CD4-positive, alpha-beta T cell treated with Interleukin-2 at 100 ng/mL for 4 hours (primary cell): ENCODE measurements around the gene DAGLA.

Experiments
- DNase-seq: peaks from one replicate; pipeline ENCODE4 v3.0.0-alpha.2; 2020; ENCODE audit warnings: low spot score

The DAGLA gene

DNA sequence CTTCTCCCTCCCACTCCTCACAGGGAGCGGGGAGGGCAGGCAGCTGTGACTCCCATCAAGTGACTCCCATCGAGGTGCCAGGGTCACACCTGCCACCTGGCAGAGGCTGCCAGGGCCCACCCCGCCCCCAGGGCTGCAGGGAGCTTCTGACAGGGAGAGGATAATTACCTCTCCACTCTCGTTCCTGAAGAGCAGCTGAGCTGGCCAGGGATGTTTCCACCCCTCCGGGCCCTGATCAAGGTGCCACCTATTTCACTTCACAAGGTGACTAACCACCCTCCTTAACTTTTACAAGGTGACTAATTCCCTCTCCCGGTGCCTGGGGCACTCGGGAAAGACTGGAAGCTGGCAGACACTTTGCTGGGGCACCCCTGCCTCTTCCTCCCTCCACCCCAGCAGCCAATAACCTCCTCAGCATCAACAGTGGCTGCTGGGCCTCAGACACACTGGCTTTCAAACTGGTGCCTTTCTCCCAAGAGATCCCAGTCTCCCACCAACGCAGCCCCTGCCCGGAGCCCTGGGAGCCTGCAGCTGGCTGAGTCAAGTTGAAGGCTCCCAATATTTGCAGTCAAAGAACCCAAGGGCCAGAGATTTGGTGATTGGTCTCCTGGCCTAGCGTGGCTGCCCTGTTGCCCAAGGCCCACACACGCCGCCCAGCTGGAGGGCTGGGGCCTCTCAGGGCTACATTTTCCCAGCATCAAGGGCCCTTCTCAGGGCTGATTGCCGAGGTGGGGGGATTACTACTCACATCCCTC, 50.2 kb downstream of the DAGLA start:
- DNase-seq: no peak

DNA sequence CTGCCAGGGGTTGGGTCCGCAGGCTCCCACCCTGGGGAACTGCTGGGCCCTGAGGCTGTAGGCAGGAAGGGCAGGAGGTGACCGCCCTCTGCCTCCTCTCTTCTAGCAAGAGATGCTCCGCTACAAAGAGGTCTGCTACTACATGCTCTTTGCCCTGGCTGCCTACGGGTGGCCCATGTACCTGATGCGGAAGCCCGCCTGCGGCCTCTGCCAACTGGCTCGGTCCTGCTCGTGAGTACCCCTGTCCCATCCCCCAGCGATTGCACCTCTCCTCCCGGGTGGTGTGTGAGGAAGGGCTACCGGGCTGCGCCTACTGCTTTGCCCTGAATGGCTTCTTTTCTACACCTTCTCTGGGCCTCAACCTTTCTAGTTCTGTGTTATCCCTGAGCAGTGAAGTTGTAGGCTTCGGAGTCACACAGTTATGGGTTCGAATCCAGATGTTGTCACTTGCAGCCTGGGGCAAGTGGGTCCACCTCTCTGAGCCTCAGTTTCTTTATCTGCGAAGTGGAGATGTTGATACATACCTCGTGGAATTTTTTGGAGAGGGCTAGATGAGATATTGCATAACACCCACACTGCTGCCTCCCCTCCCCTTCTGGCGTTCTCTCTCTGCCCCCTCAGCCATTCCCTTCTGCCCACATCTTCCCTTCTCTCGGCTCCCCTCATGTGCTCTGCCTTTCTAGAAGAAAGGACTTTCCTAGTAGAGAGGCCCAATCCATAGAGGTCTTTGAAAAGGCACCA, 51.2 kb downstream of the DAGLA start:
- DNase-seq: no peak

DNA sequence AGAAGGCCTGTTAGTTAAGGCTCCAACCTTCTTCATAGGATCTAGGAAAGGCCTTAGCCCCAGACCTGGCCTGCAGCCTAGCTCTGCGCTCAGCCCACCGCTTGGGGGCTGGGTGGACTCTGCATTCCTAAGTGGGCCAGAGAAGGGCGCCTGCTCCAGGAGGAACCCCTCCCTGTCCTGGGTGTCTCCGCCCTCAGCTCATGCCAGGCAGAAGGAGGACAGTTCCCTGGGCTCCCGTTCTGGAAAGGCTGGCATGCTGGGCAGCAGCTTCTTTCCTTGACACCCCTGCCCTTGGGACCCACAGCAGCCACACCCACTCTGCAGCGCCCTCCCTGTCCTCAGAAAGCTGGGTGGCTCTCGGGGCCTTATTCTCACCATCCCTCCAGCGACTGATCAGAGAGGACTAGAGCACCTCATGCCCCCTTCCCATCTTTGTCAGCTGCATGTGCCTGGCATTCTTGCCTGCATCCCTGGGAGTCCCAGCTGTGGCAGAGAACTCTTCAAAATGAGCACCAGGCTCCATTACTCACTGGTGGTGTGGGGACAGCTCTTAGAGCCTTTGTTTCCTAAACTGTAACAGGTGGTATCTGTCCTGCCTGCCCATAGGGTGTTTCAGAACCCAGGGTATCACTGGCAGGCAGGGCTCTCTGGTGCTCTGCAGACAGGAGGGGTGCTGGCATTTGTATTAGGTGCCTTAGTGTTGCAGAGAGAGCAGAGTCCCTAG, 51.9 kb downstream of the DAGLA start:
- DNase-seq: no peak

DNA sequence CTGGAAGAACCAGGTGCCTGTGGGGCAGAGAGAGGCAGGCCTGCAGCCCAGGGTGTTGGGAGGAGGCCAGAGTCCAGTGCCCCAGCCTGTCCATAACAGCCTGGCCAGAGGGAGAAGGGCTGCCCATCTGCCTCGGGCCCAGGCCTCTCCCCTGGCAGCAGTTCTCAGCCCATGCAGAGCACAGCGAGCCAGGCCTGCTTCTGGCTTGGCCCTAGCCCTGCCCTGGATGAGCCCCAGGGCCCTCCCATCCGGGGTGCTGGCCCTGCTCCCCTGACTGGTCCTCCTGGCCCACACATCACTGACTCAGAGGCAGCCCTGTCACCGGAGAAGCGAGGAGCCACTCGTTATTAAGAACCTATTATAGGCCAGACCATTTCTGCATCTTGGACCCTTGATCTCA, 52.5 kb downstream of the DAGLA start:
- DNase-seq: no peak

DNA sequence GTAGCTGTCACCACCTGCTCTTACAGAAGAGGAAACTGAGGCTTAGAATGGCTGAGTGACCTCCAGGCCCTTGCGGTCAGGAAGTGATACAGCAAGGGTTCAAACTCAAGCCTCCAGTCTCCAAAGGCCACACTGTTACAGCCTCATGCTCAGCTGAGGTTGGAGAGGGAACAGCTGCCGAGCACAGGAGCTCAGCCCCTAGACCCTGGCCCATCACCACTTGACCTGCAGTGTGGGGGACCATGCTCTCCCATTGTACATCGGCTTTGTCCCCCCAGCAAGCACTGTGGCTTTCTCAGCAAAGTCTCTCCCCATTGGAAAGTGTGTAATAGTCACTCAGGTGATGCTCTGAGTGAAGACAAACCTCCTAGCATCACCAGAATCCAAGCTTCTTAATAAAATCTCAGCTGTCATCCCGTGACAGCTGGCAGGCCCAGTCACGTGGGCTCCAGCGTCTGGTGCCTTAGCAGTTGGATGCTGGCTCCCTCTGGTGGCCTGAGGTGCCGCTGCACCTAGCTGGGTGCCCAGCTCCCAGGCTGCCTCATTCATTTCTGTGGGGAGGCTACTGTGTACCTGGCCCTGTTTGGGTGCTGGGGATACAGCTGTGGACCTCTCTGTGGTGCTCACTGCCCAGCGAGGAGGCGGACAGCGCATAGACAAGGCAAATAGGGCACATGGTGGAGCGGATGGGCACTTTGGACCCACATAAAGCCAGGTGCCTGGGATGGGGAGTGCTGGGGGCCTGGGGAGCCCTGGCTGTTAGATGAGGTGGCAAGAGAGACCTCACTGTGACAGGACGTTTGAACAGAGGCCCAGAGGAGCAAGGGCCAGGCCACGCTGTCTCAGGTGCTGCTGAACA, 53.2 kb downstream of the DAGLA start:
- DNase-seq: peak; percentile 87

DNA sequence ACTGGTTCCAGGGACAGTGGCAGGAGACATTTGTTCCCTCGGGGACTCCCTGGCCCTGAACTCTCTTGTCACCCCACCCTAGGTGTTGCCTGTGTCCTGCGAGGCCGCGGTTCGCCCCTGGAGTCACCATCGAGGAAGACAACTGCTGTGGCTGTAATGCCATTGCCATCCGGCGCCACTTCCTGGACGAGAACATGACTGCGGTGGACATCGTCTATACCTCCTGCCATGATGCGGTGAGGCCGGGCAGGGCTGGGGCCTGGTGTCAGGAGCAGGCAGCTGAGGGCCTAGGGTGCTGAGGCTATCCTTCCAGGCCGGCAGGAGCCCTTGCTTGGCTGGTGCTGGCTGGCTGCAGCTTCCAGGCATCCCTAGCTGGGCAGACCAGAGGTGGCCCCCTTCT, 54.6 kb downstream of the DAGLA start:
- DNase-seq: no peak

DNA sequence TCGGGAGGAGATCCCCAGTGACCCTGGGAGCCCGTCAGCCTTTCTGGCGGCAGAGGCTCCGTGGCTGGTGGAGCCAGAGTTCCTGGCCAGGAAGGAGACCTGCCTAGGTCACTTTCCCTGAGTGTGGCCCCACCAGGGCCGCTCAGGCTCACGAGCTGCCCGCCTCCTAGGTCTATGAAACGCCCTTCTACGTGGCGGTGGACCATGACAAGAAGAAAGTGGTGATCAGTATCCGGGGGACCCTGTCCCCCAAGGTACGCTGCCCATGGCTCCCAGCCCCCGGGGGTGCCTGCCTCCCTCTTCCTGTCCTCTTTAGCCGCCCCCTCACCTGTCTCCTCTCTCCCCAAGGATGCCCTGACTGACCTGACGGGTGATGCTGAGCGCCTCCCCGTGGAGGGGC, 55.2 kb downstream of the DAGLA start:
- no peak for DNase-seq

DNA sequence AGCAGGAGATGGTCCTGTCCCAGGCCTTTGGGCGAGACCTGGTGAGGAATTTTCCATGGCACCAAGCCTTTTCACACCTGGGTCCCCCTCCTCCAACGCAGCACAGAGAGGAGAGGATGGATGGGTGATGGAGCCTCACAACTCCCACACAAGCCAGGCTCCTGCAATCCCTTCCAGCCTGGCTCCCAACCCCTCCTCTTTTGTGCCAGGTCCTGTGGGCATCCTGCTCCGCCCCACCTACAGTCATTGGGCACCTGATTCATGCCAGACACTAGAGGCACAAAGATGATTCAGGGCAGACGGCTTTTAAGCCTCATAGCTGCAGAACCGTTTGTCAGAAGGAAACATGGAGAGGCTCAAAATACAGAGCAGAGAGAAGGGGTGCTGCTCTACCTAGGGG, 56.1 kb downstream of the DAGLA start:
- DNase-seq: no peak

DNA sequence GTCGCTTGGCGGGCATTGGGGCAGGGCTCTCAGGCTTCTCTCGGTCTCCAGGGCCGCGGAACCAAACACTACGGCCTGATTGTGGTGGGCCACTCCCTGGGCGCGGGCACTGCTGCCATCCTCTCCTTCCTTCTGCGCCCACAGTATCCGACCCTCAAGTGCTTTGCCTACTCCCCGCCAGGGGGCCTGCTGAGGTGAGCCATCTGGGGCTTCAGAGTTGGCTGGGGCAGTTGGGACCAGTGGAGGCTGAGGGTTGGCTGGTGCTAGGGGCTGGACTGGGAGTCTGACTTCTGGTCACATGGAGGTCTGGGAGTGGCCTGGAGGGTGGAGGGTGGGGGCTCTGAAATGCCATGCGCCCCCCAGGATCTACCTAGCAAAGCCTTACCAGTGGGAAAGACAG, 56.9 kb downstream of the DAGLA start:
- DNase-seq: no peak

DNA sequence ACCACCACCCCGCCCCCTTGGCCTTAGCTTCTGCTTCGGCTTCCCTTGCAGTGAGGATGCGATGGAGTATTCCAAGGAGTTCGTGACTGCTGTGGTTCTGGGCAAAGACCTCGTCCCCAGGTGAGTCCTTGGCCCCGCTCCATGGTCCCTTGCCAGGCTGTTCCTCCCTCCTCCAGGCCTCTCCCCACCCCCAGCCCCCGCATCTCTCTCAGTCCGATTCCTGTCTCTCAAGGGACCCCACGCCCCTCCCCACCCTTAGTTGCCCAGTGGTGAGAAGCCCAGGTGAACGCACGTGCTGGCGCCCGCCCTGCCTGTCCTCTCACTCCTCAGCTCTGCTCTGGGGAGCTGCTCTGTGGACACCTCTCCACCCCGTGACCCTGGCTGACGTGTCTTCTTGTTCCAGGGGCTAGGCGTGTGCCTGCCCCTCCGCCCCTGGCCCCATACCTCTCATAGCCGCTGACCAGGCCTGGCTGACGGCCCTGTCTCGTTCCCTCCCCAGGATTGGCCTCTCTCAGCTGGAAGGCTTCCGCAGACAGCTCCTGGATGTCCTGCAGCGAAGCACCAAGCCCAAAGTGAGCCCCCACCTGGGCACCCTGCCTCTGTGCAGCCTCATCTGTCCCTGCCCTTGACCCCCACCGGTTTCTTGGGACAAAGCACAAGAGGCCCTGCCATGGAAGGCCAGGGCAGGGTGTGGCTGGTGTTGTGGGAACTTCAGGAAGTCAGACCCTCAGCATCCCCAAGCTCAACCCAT, 57.6 kb downstream of the DAGLA start:
- no peak for DNase-seq

DNA sequence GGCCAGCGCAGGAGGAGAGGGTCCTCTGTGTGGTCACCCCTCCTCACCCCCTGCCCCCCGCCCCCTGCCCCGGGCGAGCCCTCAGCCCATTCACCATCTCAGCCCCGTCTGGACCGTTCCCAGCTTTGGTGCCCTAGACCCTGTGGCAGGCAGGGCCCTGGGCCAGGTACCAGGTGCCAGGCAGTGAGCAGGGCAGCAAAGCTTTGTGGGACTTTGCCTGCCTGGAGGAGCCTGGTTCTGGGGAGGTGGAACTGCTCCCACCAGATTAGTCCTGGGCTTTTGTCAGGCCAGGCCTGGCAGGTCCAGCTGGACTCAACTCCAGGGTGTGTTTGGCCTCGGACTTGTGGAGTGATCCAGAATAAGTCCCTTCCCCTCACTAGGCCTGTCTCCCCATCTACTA, 58.6 kb downstream of the DAGLA start:
- DNase-seq: no peak

DNA sequence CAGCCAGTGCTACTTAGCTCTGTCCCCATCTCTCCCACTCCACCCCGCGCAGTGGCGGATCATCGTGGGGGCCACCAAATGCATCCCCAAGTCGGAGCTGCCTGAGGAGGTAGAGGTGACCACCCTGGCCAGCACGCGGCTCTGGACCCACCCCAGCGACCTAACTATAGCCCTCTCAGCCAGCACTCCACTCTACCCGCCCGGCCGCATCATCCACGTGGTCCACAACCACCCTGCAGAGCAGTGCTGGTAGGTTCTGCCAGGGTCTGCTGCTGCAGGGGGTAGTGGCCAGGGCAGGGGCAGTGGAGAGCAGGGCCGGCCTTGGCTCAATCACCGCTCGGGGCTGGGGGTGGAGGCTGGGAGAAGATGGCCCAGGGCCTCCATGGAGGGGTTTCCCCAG, 59.2 kb downstream of the DAGLA start:
- DNase-seq: no peak

DNA sequence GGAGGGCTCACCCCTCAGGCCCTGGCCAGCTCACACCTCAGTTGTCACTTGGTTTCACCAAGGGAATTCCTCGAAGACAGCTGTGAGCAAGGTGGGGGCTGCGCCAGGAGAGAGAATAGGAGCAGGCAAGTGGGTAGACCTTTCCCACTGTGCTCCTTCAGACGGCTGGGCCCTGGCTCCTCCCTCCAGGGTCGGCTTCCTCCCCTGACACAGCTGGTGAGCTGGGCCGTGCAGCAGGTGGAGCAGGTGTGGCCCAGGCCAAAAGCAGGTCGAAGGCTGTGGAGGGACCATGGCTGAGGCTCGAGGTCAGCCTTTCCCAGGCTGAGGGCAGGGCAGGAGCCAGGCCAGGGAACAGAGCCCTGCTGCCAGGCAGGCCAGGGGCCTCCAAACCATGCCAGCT, 59.8 kb downstream of the DAGLA start:
- no peak for DNase-seq

DNA sequence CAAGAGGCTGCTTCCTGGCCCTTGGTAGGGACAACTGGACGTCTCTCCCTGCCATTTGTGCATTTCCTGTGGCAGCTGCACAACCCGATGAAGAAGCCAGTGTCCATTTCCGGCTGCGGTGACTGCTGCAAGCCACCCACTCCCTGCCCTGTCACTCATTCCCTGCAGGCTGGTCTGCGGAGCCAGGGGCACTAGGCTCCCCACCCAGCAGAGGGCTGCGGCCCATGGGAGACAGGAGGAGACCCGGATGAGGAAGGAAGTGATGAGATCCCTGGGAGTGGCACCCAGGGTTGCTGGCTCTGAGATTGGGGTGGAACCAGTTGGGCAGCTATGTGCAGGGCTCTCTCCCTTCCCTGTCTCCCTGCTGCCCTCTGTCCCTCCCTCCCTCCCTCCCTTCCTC, 62.2 kb downstream of the DAGLA start:
- no peak for DNase-seq

DNA sequence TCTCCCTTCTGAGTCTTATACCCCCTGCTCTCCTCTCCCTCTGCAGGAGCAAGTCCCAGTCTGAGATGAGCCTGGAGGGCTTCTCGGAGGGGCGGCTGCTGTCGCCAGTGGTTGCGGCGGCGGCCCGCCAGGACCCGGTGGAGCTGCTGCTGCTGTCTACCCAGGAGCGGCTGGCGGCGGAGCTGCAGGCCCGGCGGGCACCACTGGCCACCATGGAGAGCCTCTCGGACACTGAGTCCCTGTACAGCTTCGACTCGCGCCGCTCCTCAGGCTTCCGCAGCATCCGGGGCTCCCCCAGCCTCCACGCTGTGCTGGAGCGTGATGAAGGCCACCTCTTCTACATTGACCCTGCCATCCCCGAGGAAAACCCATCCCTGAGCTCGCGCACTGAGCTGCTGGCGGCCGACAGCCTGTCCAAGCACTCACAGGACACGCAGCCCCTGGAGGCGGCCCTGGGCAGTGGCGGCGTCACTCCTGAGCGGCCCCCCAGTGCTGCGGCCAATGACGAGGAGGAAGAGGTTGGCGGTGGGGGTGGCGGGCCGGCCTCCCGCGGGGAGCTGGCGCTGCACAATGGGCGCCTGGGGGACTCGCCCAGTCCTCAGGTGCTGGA, 63.4 kb downstream of the DAGLA start:
- DNase-seq: no peak

DNA sequence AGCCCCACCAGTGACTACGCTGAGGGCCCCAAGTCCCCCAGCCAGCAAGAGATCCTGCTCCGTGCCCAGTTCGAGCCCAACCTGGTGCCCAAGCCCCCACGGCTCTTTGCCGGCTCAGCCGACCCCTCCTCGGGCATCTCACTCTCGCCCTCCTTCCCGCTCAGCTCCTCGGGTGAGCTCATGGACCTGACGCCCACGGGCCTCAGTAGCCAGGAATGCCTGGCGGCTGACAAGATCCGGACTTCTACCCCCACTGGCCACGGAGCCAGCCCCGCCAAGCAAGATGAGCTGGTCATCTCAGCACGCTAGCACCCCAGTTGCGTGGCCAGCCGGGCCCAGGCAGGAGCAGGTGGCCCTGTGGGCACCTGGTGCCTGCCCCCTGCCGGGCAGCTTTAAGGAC, 64.0 kb downstream of the DAGLA start:
- DNase-seq: no peak

DNA sequence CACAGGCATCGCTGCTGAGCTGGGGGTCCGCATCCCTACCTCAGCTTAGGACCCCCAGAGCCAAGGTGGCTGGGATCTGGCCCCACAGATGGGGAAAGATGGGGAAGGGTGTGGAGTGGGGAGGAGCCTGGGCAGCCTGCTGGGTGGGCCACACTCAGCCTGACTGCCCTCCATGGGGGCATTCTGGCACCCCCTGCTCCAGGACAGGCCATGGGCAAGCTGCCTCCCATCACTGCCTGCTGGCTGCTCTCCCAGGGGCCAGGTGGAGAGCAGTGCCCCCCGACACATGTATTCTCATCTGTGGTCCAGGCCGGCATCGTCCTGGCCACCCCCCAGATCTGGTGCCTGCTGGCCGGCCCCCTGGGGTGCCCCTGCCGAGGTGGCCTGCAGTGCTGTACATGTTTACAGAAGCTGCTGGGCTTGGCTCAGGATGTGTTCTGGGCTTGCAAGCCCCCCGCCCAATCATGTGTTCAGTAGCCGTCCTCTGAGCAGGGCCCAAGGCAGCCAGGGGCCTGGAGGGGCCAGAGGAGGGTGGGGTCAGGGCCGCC, 64.5 kb downstream of the DAGLA start:
- no peak for DNase-seq

DNA sequence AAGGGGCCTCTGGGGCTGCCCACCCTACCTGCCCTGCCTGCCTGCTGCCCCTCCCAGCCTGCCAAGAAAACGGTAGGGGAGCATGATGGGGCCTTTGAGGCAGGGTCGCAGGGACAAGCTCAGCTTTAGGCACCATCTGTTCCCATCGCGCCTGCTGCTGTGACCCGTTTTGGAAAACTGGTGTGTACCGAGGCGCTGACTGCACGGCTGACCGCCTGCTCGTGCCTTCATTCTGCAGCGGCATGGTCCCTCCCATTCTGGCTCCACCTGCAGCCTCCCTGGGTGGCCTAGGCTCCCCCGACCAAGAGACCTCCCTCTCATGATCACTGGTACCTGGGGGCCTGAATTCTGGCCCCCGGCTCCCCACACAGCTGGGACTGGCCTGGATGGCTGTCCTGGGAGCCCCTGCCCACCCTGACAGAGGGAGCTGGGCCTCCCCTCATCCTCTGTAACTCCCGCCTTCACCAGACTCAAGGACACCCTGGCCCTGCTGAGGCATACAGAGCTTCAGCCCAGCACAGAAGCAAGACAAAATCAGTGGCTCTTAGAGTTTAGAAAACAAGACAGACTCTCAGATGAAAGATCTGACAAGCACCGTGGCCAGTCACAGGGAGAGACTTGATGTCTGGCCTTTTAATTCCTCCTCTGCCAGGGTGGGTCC, 65.7 kb downstream of the DAGLA start:
- DNase-seq: no peak

DNA sequence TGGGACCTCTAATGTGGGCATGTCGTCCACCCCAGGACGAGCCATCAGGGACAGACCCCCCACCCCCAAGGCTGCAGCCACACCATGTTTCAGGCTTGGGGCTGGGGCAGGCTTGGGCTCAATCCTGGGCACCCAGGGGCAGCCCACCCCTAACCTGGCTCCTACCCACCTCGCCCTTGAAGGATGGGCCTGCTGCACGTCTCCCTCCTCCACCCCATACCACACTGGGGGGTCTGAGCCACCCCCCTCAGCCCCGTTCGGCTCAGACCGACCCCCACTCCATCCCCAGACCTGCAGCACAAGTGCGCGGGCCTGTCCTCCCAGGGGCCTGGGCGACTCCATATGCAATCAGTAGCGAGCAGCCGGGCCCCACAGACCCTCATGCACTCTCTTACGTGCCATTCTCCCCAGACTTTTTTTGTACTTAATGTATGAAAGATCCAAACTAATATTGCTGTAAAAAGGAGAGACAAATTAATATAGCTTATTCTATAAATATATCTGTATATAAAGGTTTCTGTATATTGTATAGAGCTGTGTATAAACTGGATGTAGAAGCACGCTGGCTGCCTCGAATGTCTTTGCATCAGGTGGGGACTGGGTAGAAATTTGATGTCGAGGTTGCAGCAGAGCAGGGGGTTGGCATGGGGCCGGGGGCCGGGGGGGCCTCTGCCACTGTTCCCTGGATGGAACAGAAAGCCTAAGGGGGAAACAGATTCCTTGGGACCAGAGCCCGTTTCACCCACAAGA, 66.4 kb downstream of the DAGLA start:
- DNase-seq: no peak
